Osteoblast (primary cell): ENCODE results near the gene ARHGAP44. TPM values are rescaled to one million over a fixed set of nuclear protein-coding genes. Genes with fewer than 3 reads are reported as not detected.
"Not testable (repeated sequence)": the region's sequence is repeated elsewhere in the genome, so short reads cannot be mapped to it uniquely, and the experiment has no call there.

ENCODE experiments used
- DNase-seq: peaks from one replicate; pipeline ENCODE4 v3.0.0; 2011; ENCODE audit warnings: low spot score, mixed read lengths; ENCODE audit not compliant: insufficient read length; ENCODE audit errors: missing footprints
- H2AFZ ChIP-seq: 2 replicates; pipeline ENCODE4 v1.6.0; 2011; ENCODE audit warnings: mild to moderate bottlenecking, low read length
- H3K27ac ChIP-seq: 2 replicates; pipeline ENCODE4 v1.5.1; 2011; ENCODE audit warnings: mild to moderate bottlenecking, low read depth, low read length, moderate library complexity
- H3K27me3 ChIP-seq: 2 replicates; pipeline ENCODE4 v1.6.0; 2012; ENCODE audit warnings: mild to moderate bottlenecking, control low read depth, inconsistent platforms, low read length, moderate library complexity; ENCODE audit not compliant: insufficient read depth
- H3K36me3 ChIP-seq: 2 replicates; pipeline ENCODE4 v1.5.1; 2011; ENCODE audit warnings: mild to moderate bottlenecking, low read length, control low read depth, moderate library complexity; ENCODE audit not compliant: insufficient read depth
- H3K4me1 ChIP-seq: 2 replicates; pipeline ENCODE4 v1.5.1; 2011; ENCODE audit warnings: mild to moderate bottlenecking, low read length, control low read depth, moderate library complexity; ENCODE audit not compliant: insufficient read depth
- H3K4me2 ChIP-seq: 2 replicates; pipeline ENCODE4 v1.6.0; 2011; ENCODE audit warnings: mild to moderate bottlenecking, low read length; ENCODE audit not compliant: insufficient read depth
- H3K4me3 ChIP-seq: fragments of 200-600 bp; sonication (generic); 3 replicates; pipeline ENCODE4 v1.5.1; 2012; ENCODE audit warnings: mild to moderate bottlenecking, low read length, inconsistent platforms; ENCODE audit not compliant: insufficient read depth
- H3K79me2 ChIP-seq: 2 replicates; pipeline ENCODE4 v1.6.0; 2012; ENCODE audit warnings: mild to moderate bottlenecking, low read length, control low read depth, inconsistent platforms; ENCODE audit not compliant: insufficient read depth
- H3K9me3 ChIP-seq: 2 replicates; pipeline ENCODE4 v1.5.1; 2011; ENCODE audit warnings: low read depth, low read length, control low read depth
- H4K20me1 ChIP-seq: 2 replicates; pipeline ENCODE4 v1.6.0; 2012; ENCODE audit warnings: mild to moderate bottlenecking, low read length, control low read depth; ENCODE audit not compliant: insufficient read depth
- total RNA-seq: library from RNA; depleted of rRNA; stranded (reverse); fragments of >200 nt; gene quantifications from 2 replicates; pipeline ENCODE4 v1.2.3, GENCODE V29; 2012
- TF ChIP-seq, protein P1 (sequence below): IDR thresholded peaks from 2 replicates; pipeline ENCODE4 v1.5.1; 2011; ENCODE audit warnings: mild to moderate bottlenecking, low read depth, low read length, moderate library complexity; ENCODE audit errors: extremely low read depth

The ARHGAP44 gene
- total RNA-seq, 1 donor, result 4.3 TPM

GRCh38 chr17:12973496-12974004 lies 184.3 kb downstream of the ARHGAP44 start:
- TF ChIP-seq, protein P1, sequence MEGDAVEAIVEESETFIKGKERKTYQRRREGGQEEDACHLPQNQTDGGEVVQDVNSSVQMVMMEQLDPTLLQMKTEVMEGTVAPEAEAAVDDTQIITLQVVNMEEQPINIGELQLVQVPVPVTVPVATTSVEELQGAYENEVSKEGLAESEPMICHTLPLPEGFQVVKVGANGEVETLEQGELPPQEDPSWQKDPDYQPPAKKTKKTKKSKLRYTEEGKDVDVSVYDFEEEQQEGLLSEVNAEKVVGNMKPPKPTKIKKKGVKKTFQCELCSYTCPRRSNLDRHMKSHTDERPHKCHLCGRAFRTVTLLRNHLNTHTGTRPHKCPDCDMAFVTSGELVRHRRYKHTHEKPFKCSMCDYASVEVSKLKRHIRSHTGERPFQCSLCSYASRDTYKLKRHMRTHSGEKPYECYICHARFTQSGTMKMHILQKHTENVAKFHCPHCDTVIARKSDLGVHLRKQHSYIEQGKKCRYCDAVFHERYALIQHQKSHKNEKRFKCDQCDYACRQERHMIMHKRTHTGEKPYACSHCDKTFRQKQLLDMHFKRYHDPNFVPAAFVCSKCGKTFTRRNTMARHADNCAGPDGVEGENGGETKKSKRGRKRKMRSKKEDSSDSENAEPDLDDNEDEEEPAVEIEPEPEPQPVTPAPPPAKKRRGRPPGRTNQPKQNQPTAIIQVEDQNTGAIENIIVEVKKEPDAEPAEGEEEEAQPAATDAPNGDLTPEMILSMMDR, result no peak
- Histone ChIP-seq H3K36me3 (no peaks in the 10 kb centered on the region), H3K4me1 (peaks cover 4% of the 10 kb centered on the region), H3K79me2 (no peaks in the 10 kb centered on the region), H3K27me3 (no peaks in the 10 kb centered on the region), H4K20me1 (no peaks in the 10 kb centered on the region), H3K9me3 (no peaks in the 10 kb centered on the region), H3K4me2 (peak overlapping the region; percentile 82), H3K4me3 (peak overlapping the region; percentile 70), H3K27ac (peak overlapping the region; percentile 17), H2AFZ (peak overlapping the region; percentile 85)
- peak; percentile 78 for DNase-seq

- Histone ChIP-seq H3K4me2 (peak overlapping the region; percentile 82), H3K79me2 (no peaks in the 10 kb centered on the region), H4K20me1 (no peaks in the 10 kb centered on the region), H3K27me3 (no peaks in the 10 kb centered on the region), H3K4me3 (peak overlapping the region; percentile 70), H3K36me3 (no peaks in the 10 kb centered on the region), H2AFZ (peak overlapping the region; percentile 85), H3K27ac (peak overlapping the region; percentile 17), H3K9me3 (no peaks in the 10 kb centered on the region), H3K4me1 (peaks cover 4% of the 10 kb centered on the region)
- TF ChIP-seq, protein P1, result no peak
- peak; percentile 87 for DNase-seq
These were observed 184.8 kb downstream of the ARHGAP44 start for GRCh38 chr17:12974005-12974531.

DNA sequence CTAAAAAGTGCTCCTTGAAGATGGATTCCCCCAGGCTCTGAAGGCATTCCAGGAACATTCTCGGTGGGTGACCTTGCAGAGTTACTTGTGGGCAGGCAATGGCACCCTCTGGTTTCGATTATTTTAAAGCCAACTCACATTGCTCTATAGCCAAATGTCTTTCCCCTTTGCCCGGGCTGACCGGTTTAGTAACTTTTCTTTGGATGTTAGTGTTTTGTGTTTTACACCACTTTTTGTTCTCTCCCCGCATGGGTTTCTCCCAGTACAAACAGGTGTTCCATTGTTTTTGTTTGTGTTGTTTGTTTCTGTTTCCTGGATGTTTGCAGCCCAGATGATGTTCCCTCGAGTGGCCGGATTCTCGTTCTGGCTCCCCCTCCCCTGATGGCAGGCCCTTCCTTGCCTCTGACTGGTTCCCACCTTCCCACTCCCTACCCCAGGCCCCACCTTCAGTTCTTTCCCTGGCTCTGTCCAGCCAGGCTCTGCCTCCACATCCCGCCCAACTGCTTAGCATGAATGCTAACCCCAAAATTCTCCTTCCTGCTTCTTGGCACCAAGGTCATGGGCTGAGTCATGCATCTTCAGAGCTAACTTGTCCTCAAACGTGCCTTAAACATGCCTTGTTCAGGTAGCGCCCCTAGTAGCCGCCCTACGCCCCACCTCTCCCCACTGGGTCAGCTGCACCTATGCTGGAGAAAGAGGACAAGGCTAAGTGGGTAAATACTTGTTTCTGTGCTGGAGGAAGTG lies 187.9 kb downstream of the ARHGAP44 start:
- H3K4me2 ChIP-seq, result no peak overlapping the region
- H3K9me3 ChIP-seq, result no peaks in the 10 kb centered on the region
- H2AFZ ChIP-seq, result no peak overlapping the region
- TF ChIP-seq, protein P1, result no peak
- H4K20me1 ChIP-seq, result no peaks in the 10 kb centered on the region
- H3K27me3 ChIP-seq, result no peaks in the 10 kb centered on the region
- H3K27ac ChIP-seq, result no peak overlapping the region
- H3K79me2 ChIP-seq, result no peaks in the 10 kb centered on the region
- H3K4me1 ChIP-seq, result peaks cover 12% of the 10 kb centered on the region
- H3K4me3 ChIP-seq, result no peak overlapping the region
- no peaks in the 10 kb centered on the region for H3K36me3 ChIP-seq
- DNase-seq, result no peak

- H4K20me1 ChIP-seq, H3K4me3 ChIP-seq, H3K27me3 ChIP-seq: not testable (repeated sequence)
These were observed 189.5 kb downstream of the ARHGAP44 start for GRCh38 chr17:12978787-12979186.

More at GRCh38 chr17:12978787-12979186, 189.5 kb downstream of the ARHGAP44 start:
- peaks cover 18% of the 10 kb centered on the region for H3K4me1 ChIP-seq
- not testable (repeated sequence) for H3K36me3 ChIP-seq, DNase-seq, H3K4me2 ChIP-seq, H3K27ac ChIP-seq, H3K79me2 ChIP-seq, H3K9me3 ChIP-seq, H2AFZ ChIP-seq
